NCI-H510A (cell line): Measurements from ENCODE around the gene MALL.
"Not testable (repeated sequence)": the region's sequence is repeated elsewhere in the genome, so short reads cannot be mapped to it uniquely, and the experiment has no call there.

Experiments
- DNase-seq: peaks from one replicate; lab custom pipeline; 2025; lab: John Stamatoyannopoulos, UW

The MALL gene

GRCh38 chr2:110050222-110050621 lies 65.4 kb downstream of the MALL start:
- DNase-seq: not testable (repeated sequence)

- not testable (repeated sequence) for DNase-seq
Observed at GRCh38 chr2:110049769-110050168, 65.9 kb downstream of the MALL start.

GRCh38 chr2:110048255-110049197 lies 67.1 kb downstream of the MALL start:
- DNase-seq: not testable (repeated sequence)

GRCh38 chr2:110047225-110047624 lies 68.4 kb downstream of the MALL start:
- not testable (repeated sequence) for DNase-seq

DNA sequence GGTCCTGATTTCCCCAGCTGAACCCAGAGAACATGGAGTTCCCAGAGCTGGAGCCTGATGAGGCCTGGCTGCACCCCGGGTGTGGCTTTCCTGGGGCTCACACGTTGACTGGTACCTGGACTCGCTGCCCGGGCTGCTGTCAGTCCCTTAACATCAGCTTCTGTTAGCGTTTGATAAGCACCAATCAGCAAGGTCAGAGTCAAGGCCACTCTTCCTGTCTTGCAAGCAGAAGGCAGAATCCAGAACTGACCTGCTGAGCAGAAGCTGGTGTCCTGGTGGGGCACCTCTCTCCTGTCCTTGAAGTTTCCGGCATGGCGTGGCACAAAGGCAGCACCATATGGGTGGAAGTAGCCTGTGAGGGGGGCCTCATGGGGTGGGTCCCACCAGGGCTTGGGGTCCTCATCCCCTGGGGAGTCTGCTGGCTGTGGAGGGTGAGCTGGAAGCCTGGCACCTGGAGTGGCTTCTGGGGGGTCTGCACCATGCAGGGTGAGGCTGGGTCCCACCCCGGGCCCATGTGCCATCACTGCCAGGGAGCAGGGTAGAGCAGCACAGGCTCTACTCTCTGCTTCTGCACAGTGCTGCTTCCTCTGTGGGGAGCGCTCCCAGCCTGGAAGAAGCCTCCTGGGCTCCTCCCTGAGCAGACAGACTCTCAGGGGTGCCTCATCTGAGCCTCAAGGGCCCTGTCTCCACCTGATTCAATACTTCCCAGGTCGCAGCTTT lies 73.5 kb downstream of the MALL start:
- DNase-seq: not testable (repeated sequence)

- not testable (repeated sequence) for DNase-seq
Observed at GRCh38 chr2:110037336-110037735, 78.3 kb downstream of the MALL start.

- DNase-seq: not testable (repeated sequence)
Observed at GRCh38 chr2:110035384-110035783, 80.2 kb downstream of the MALL start.

DNA sequence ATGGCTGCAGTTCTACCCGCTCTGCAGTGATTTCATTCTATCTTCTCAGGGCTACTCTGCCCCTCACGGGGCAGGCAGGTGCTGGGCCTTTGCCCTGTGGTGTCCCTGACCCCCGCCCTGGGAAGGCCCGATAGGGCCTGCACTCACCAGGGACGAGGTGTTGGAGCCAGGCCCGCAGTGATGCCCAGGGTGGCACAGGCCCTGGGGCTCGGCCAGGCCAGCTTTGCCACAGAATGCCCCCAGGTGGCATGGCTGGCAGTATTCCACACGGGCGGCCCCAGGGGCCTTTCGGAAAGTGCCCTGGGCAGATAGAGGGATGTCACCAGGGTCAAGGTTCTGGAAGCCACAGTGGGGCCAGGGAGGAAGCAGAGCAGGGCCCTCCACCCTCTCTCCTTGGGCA lies 80.7 kb downstream of the MALL start:
- DNase-seq: not testable (repeated sequence)
